Prostate gland (tissue), 2 donors: Measurements from ENCODE around the gene RMDN2. TPM values are rescaled to one million over a fixed set of nuclear protein-coding genes. Genes with fewer than 3 reads are reported as not detected.
"Not testable (repeated sequence)": the region's sequence is repeated elsewhere in the genome, so short reads cannot be mapped to it uniquely, and the experiment has no call there.

Experiments used
- DNase-seq: peaks from one replicate; pipeline ENCODE4 v3.0.0-alpha.2; 2019; ENCODE audit warnings: low spot score
- H3K27ac ChIP-seq, 2 donors: fragments of 200-600 bp; sonication (generic); 2 replicates each; pipeline ENCODE4 v1.5.1; 2017 to 2019
- H3K27me3 ChIP-seq: fragments of 200-600 bp; sonication (generic); replicated peaks from 2 replicates; pipeline ENCODE4 v1.5.1; 2019; ENCODE audit not compliant: insufficient read depth
- H3K36me3 ChIP-seq, 2 donors: fragments of 200-600 bp; sonication (generic); 1 replicate in 1 of 2; 2 replicates in 1 of 2; pipeline versions ENCODE4 v1.5.1 to v1.8.1; 2017 to 2019
- H3K4me1 ChIP-seq: fragments of 200-600 bp; sonication (generic); replicated peaks from 2 replicates; pipeline ENCODE4 v1.5.1; 2019
- H3K4me3 ChIP-seq, 2 donors: fragments of 200-600 bp; sonication (generic); 2 replicates each; pipeline ENCODE4 v1.5.1; 2017 to 2019
- H3K9me3 ChIP-seq: fragments of 200-600 bp; sonication (generic); 2 replicates; pipeline ENCODE4 v1.5.1; 2017
- CTCF ChIP-seq, 4 experiments: fragments of 200-600 bp in 2 of 4; fragments of 450-650 bp in 2 of 4; sonication (generic) in 2 of 4; IDR thresholded peaks; 1 replicate in 3 of 4; 2 replicates in 1 of 4; pipeline ENCODE4 v1.5.1; 2016 to 2019; ENCODE audit warnings: antibody characterized with exemption in 4 of 4, mild to moderate bottlenecking in 2 of 4, moderate library complexity in 2 of 4
- POLR2A ChIP-seq: fragments of 450-650 bp; IDR thresholded peaks from one replicate; pipeline ENCODE4 v1.6.1; 2016; ENCODE audit warnings: antibody characterized with exemption, mild to moderate bottlenecking
- POLR2AphosphoS5 ChIP-seq: sonication (generic); formaldehyde crosslinking; IDR thresholded peaks from one replicate; pipeline ENCODE4 v1.6.1; 2017; ENCODE audit warnings: antibody characterized with exemption
- WGBS: methylation state at CpG from one replicate; pipeline ENCODE4 v1.1.5; 2018; 5-methylcytosine and 5-hydroxymethylcytosine counted together
- intact Hi-C: fragments of 100-400 bp; cut with DNase I; formaldehyde crosslinking; loops from one replicate; pipeline ENCODE4 v1.14.2; 2022
- total RNA-seq, 2 donors: library from RNA; depleted of rRNA; stranded (reverse); fragments of >200 nt; gene quantifications; one replicate each; pipeline ENCODE4 v1.1.0, GENCODE V29; 2016

Gene RMDN2
- total RNA-seq, 2 donors from 2014 or later = 9.0 to 9.2 TPM

GRCh38 chr2:37997629-37998028 lies 72.5 kb downstream of the RMDN2 start:
- intact Hi-C loops = no loop called here
- no peaks in the 10 kb centered on the region for H3K9me3 ChIP-seq
- no peaks in the 10 kb centered on the region for H3K27me3 ChIP-seq
- no peak for DNase-seq
- 74% methylated on average over 1 of the region's 1 CpG for WGBS
- H3K4me1 ChIP-seq = no peaks in the 10 kb centered on the region
- no peak overlapping the region for H3K4me3 ChIP-seq
- H3K36me3 ChIP-seq = no peaks in the 10 kb centered on the region
- no peak for TF ChIP-seq CTCF (IDR thresholded peaks at IDR 0.05)
- TF ChIP-seq POLR2AphosphoS5 = peak; percentile 33
- no peak overlapping the region for H3K27ac ChIP-seq

- DNase-seq = no peak
These were observed 75.6 kb downstream of the RMDN2 start for GRCh38 chr2:38000485-38001222.

GRCh38 chr2:38010187-38010586 lies 85.1 kb downstream of the RMDN2 start:
- H3K27me3 ChIP-seq, H3K27ac ChIP-seq, DNase-seq, H3K4me1 ChIP-seq, H3K36me3 ChIP-seq, H3K9me3 ChIP-seq, intact Hi-C loops, H3K4me3 ChIP-seq: not testable (repeated sequence)
- WGBS = 93% methylated on average over 6 of the region's 6 CpGs

More at GRCh38 chr2:38000485-38001222, 75.6 kb downstream of the RMDN2 start:
- Histone ChIP-seq H3K27ac (no peak overlapping the region), H3K36me3 (no peaks in the 10 kb centered on the region), H3K4me1 (no peaks in the 10 kb centered on the region), H3K4me3 (no peak overlapping the region), H3K27me3 (no peaks in the 10 kb centered on the region), H3K9me3 (no peaks in the 10 kb centered on the region)
- WGBS = 63% methylated on average over 1 of the region's 1 CpG
- TF ChIP-seq POLR2AphosphoS5 = no peak
- TF ChIP-seq POLR2A = no peak
- no peak for TF ChIP-seq CTCF (IDR thresholded peaks at IDR 0.05)
- intact Hi-C loops = no loop called here

- intact Hi-C loops = no loop called here
- TF ChIP-seq POLR2A = no peak
- TF ChIP-seq CTCF (IDR thresholded peaks at IDR 0.05) = no peak
- TF ChIP-seq POLR2AphosphoS5 = no peak
- 68% methylated on average over 1 of the region's 1 CpG for WGBS
- no peak for DNase-seq
- Histone ChIP-seq H3K4me3 (no peak overlapping the region), H3K4me1 (no peaks in the 10 kb centered on the region), H3K27me3 (no peaks in the 10 kb centered on the region), H3K27ac (no peak overlapping the region), H3K9me3 (no peaks in the 10 kb centered on the region), H3K36me3 (no peaks in the 10 kb centered on the region)
These were observed 85.9 kb downstream of the RMDN2 start for GRCh38 chr2:38010995-38011394.

- intact Hi-C loops = no loop called here
- no peak overlapping the region for H3K27ac ChIP-seq
- no peak for DNase-seq
- no peaks in the 10 kb centered on the region for H3K27me3 ChIP-seq
- no peaks in the 10 kb centered on the region for H3K9me3 ChIP-seq
- no peak overlapping the region for H3K4me3 ChIP-seq
- H3K36me3 ChIP-seq = no peaks in the 10 kb centered on the region
- TF ChIP-seq CTCF (IDR thresholded peaks at IDR 0.05) = no peak
- no peak for TF ChIP-seq POLR2A
- H3K4me1 ChIP-seq = no peaks in the 10 kb centered on the region
- WGBS = 29% methylated on average over 3 of the region's 3 CpGs
These were observed 88.2 kb downstream of the RMDN2 start for GRCh38 chr2:38013158-38013752.
